ENCODE data around the gene FARP1. TPM values are rescaled to one million over a fixed set of nuclear protein-coding genes. Genes with fewer than 3 reads are reported as not detected.

The FARP1 gene
- polyA plus RNA-seq, 1 of the 3 experiments (the other 2 are of a cell fraction), result 12.0 TPM

DNA sequence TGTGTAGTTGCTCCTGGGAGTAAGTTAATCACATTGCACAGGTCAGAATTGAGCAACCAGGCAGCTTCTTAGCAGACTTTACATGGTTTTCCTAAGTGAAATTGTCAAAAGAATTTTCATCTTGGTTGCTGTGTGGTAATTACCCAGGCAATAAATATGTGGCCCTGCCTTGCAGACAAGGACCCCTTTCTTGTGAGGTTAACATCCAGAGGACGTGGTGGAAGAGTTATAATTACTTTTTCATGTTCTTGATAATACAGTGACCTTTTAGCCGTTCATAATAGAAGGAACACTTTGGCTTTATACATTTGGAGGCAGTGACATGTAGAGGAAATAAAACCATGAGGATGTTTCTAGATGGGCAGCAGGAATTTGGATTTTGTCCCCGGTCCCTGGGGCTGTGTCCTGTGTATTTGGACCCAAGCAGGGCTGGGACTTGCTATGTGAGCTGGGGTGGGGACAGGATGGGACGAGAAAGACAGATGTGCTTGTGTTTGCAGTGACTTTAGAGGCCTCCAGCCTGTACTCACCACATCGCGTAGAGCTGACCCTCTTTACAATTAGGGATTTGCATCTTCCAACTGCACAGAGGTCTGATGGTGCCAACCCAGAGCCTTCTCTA lies 277.8 kb downstream of the FARP1 start (continued):
- TF ChIP-seq FOXJ3 (CRISPR knock-in tag; IDR thresholded peaks at IDR 0.05) (no peak), EP300 (IDR thresholded peaks at IDR 0.05; ENCODE audit: borderline replicate concordance in 1 of 2, low read depth in 1 of 2, low read length in 1 of 2) (no peak), YY1 (IDR thresholded peaks at IDR 0.05; ENCODE audit: low read depth) (no peak)

DNA sequence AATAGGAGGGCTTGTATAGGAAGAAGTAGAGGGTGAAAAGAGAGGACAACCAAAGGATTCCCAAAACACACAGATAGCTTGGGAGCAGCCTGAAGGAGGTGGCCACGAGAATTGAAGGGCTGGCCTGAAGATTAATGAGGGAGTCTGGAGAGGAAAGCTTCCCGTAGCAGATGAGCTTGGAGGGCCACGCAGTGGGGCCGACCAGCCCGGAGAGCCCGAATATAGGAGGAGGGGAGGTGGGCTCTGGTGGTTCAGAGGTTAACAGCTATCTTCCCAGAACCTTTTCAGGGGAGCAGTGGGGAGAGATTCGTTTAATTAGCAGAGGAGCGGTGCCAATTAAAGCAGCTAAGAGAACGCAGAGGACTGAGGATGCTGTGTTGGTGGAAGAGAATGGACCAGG lies 279.2 kb downstream of the FARP1 start:
- ChIA-PET POLR2A (no interaction called here), CTCF (interaction anchor here (0.7 to 2.0 kb wide), 5 partner anchors 9 to 566 kb away, joined by 3 to 8 read pairs (median 6); no protein-coding TSS in a partner anchor)
- Histone ChIP-seq H2AFZ (ENCODE audit: low read depth) (no peak overlapping the region), H3K9ac (no peak overlapping the region), H3F3A (replicated peaks; ENCODE audit: insufficient read depth) (no peaks in the 10 kb centered on the region), H3K9me2 (no peaks in the 10 kb centered on the region), H3K4me2 (no peak overlapping the region), H4K20me1 (ENCODE audit: insufficient read depth) (no peaks in the 10 kb centered on the region), H3K36me3 (replicated peaks in 1 of 2; ENCODE audit: control insufficient read depth in 1 of 2, insufficient read depth in 2 of 2, low read length in 1 of 2) (peaks cover 4 to 8% of the 10 kb centered on the region in 2 experiments), H3K79me2 (ENCODE audit: insufficient read depth) (no peaks in the 10 kb centered on the region), H3K4me1 (ENCODE audit: control insufficient read depth in 1 of 2, insufficient read depth in 2 of 2, low read depth in 1 of 2, low read length in 1 of 2) (no peaks in the 10 kb centered on the region), H3K27me3 (ENCODE audit: insufficient read depth) (no peaks in the 10 kb centered on the region), H3K27ac (ENCODE audit: low read depth in 2 of 2, low read length in 1 of 2) (no peak overlapping the region), H3K9me3 (no peaks in the 10 kb centered on the region), H3K4me3 (ENCODE audit: low read depth in 2 of 2, low read length in 1 of 2) (no peak overlapping the region)
- WGBS (ENCODE audit: low lambda C conversion rate), result 92% methylated on average over 9 of the region's 9 CpGs
- TF ChIP-seq, protein P1, sequence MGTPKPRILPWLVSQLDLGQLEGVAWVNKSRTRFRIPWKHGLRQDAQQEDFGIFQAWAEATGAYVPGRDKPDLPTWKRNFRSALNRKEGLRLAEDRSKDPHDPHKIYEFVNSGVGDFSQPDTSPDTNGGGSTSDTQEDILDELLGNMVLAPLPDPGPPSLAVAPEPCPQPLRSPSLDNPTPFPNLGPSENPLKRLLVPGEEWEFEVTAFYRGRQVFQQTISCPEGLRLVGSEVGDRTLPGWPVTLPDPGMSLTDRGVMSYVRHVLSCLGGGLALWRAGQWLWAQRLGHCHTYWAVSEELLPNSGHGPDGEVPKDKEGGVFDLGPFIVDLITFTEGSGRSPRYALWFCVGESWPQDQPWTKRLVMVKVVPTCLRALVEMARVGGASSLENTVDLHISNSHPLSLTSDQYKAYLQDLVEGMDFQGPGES (IDR thresholded peaks at IDR 0.05; ENCODE audit: low read depth, low read length), result no peak
- DNase-seq, result no peak

DNA sequence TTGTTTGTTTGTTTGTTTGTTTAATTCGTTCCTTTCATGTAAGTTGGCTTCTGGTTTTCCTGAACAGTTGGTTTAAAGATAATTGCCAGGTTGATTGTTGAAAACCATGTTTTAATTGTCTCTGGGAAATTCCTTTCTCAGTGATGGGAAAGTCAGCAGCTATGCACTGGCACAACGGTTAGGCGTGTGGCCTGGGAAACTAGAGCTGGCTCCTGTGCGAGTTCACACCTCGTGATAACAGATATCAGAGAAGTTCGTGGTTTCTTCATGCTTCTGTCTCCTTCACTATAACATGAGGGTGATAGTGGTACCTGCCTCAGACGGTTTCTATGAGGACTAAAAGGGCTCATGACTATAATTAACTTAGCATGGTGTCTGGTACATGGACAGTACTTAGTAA lies 280.5 kb downstream of the FARP1 start:
- no peaks in the 10 kb centered on the region for H4K20me1 ChIP-seq (ENCODE audit: insufficient read depth)
- POLR2A ChIA-PET, result no interaction called here
- H3K9me3 ChIP-seq, result no peaks in the 10 kb centered on the region
- H3K27me3 ChIP-seq (ENCODE audit: insufficient read depth), result no peaks in the 10 kb centered on the region
- H2AFZ ChIP-seq (ENCODE audit: low read depth), result no peak overlapping the region
- no peak overlapping the region for H3K27ac ChIP-seq (ENCODE audit: low read depth in 2 of 2, low read length in 1 of 2)
- H3K4me2 ChIP-seq, result no peak overlapping the region
- H3K9me2 ChIP-seq, result no peaks in the 10 kb centered on the region
- H3K36me3 ChIP-seq (replicated peaks in 1 of 2; ENCODE audit: control insufficient read depth in 1 of 2, insufficient read depth in 2 of 2, low read length in 1 of 2), result peaks cover 3 to 9% of the 10 kb centered on the region in 2 experiments
- CTCF ChIA-PET, result no interaction called here
- H3K9ac ChIP-seq, result no peak overlapping the region
- H3K4me3 ChIP-seq (ENCODE audit: low read depth in 2 of 2, low read length in 1 of 2), result no peak overlapping the region
- DNase-seq, result no peak
- TF ChIP-seq, protein P2, sequence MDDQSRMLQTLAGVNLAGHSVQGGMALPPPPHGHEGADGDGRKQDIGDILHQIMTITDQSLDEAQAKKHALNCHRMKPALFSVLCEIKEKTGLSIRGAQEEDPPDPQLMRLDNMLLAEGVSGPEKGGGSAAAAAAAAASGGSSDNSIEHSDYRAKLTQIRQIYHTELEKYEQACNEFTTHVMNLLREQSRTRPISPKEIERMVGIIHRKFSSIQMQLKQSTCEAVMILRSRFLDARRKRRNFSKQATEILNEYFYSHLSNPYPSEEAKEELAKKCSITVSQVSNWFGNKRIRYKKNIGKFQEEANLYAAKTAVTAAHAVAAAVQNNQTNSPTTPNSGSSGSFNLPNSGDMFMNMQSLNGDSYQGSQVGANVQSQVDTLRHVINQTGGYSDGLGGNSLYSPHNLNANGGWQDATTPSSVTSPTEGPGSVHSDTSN (IDR thresholded peaks at IDR 0.05), result no peak
- no peak for TF ChIP-seq CHD2 (IDR thresholded peaks at IDR 0.05; ENCODE audit: low read length, partially characterized antibody)
- TF ChIP-seq ELF1 (IDR thresholded peaks at IDR 0.05), result no peak
- no peak for TF ChIP-seq GATA2 (CRISPR knock-in tag; IDR thresholded peaks at IDR 0.05)
- no peak for TF ChIP-seq FOXM1 (IDR thresholded peaks at IDR 0.05; ENCODE audit: low read depth)
- no peak for TF ChIP-seq SIN3A (IDR thresholded peaks at IDR 0.05; ENCODE audit: borderline replicate concordance, low read depth, low read length)
- no peak for TF ChIP-seq FOXJ3 (CRISPR knock-in tag; IDR thresholded peaks at IDR 0.05)
- H3K79me2 ChIP-seq (ENCODE audit: insufficient read depth), result no peaks in the 10 kb centered on the region
- H3K4me1 ChIP-seq (ENCODE audit: control insufficient read depth in 1 of 2, insufficient read depth in 2 of 2, low read depth in 1 of 2, low read length in 1 of 2), result no peaks in the 10 kb centered on the region
- no peaks in the 10 kb centered on the region for H3F3A ChIP-seq (replicated peaks; ENCODE audit: insufficient read depth)
- WGBS (ENCODE audit: low lambda C conversion rate), result 95% methylated on average over 7 of the region's 7 CpGs
